Measurements from ENCODE around the gene HOXC5.

Gene HOXC5

GRCh38 chr12:54005853-54006558 is 26.8 kb upstream of the HOXC5 start:
- in situ Hi-C loops (cut with HindIII; ENCODE audit: low sequenced_read_pairs) = loop anchor here (25.0 kb wide), 1 partner anchor 206 kb away; no protein-coding TSS in a partner anchor

GRCh38 chr12:54006559-54007220 is 26.2 kb upstream of the HOXC5 start:
- in situ Hi-C loops (cut with HindIII; ENCODE audit: low sequenced_read_pairs) = loop anchor here (25.0 kb wide), 1 partner anchor 206 kb away; no protein-coding TSS in a partner anchor

DNA sequence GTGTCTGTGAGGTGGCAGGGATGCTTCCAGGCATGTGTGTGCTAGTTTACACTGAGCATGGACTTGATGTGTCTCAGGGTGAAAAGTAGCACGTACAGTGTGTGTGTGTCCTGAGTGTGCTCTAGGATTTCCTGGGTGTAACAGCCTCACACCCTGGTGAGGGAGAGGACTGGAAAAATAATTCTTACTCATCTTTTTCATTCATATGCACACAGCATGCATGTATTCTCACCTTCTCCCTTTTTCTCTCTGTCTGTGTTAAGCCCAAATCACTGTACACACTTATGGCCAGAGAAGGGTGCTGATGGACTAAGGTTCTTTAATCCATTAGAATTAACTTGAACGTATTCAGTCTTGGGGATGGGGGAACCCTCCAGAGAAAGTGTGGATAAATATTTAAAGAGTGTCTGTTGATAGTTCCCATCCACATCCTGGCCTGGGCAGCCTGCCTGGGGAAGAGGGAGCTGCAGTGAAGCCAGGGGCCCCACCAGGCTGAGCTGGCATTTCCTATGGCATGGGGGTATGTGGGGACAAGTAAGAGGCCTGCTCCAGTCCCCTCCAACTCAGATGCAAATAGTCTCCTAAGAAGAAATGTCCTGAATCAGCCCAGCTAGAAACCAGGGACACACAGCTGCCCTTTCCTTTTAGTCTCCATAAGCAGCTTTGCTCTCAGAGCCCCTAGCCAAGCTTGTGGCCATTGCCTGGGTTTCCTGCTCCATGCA is 25.2 kb upstream of the HOXC5 start:
- in situ Hi-C loops (cut with HindIII; ENCODE audit: low sequenced_read_pairs) = loop anchor here (25.0 kb wide), 1 partner anchor 205 kb away; no protein-coding TSS in a partner anchor

- in situ Hi-C loops (cut with HindIII; ENCODE audit: low sequenced_read_pairs) = loop anchor here (25.0 kb wide), 1 partner anchor 204 kb away; no protein-coding TSS in a partner anchor
Measured at GRCh38 chr12:54008260-54008552, 24.6 kb upstream of the HOXC5 start.

DNA sequence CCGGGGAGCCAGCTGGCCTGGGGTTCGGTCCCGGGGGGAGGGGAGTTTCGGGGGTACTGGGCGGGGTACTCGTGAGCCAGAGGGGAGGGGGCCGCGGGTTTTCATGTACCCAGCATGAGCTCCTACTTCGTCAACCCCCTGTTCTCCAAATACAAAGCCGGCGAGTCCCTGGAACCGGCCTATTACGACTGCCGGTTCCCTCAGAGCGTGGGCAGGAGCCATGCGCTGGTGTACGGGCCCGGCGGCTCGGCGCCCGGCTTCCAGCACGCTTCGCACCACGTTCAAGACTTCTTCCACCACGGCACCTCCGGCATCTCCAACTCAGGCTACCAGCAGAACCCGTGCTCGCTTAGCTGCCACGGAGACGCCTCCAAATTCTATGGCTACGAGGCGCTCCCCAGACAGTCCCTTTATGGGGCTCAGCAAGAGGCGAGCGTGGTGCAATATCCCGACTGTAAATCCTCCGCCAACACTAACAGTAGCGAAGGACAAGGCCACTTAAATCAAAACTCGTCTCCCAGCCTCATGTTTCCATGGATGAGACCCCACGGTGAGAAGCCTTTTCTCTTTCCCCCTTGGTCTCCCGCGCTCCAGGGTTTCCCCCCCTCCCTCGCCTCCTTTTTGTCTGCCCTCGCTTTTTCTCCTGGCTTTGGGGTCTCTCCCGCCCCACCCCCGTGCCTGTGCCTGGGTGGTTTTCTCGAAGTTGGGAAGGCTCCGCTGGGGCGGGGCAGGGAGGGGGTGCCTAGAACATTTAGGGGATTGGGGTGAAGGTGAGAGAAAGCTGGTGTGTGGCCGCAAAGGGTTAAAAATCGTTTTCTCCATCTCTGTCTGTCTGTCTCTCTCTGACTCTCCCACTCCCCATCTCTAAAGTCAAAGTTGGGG is 23.4 kb upstream of the HOXC5 start:
- in situ Hi-C loops (cut with HindIII; ENCODE audit: low sequenced_read_pairs) = loop anchor here (25.0 kb wide), 1 partner anchor 203 kb away; no protein-coding TSS in a partner anchor

DNA sequence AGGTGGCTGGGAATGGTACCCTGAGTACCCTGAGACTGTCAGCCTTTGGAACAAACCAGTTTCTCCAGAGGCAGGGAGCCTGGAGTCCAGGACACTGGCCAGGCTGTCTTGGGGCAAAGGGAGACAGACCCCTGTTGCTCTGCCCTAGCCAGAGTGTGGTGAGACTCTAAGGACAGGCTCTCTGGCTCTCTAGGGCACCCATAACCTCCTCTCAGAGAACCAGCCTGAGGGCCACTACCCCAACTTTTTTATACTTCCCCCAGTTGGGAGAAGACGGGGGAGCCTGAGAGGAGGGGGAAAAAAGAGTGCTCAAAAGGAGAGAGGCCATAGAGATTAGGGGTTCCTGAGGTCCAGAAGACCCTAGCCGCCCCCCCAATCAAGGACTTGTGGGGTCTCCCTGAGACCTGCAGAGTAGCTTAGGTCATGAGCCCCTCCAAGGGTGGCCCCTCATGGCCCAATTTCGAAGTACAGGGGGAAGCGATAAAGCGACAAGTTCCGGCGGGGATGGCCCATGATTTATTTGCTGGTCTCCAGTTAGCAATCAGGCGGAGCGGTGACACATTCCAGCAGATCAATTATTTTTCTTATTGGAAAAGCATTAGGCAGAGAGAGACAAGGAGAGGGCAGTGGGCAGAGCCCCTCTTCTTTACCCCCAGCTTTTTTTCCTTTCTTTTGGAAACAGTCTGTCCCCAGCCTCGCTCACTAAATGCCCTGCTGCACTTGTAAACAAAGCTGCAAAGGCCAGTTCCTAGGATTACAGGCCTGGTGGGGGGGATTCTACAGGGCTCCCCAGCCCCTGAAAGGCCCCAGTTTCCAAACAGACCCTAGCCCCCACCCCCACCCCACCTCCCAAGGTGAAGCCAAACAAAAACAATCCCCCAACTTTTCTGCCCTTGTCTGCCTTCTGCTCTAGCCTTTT is 22.5 kb upstream of the HOXC5 start:
- in situ Hi-C loops (cut with HindIII; ENCODE audit: low sequenced_read_pairs) = loop anchor here (25.0 kb wide), 1 partner anchor 202 kb away; no protein-coding TSS in a partner anchor

- in situ Hi-C loops (cut with HindIII; ENCODE audit: low sequenced_read_pairs) = loop anchor here (25.0 kb wide), 1 partner anchor 201 kb away; no protein-coding TSS in a partner anchor
Measured at GRCh38 chr12:54010972-54011664, 21.7 kb upstream of the HOXC5 start.

DNA sequence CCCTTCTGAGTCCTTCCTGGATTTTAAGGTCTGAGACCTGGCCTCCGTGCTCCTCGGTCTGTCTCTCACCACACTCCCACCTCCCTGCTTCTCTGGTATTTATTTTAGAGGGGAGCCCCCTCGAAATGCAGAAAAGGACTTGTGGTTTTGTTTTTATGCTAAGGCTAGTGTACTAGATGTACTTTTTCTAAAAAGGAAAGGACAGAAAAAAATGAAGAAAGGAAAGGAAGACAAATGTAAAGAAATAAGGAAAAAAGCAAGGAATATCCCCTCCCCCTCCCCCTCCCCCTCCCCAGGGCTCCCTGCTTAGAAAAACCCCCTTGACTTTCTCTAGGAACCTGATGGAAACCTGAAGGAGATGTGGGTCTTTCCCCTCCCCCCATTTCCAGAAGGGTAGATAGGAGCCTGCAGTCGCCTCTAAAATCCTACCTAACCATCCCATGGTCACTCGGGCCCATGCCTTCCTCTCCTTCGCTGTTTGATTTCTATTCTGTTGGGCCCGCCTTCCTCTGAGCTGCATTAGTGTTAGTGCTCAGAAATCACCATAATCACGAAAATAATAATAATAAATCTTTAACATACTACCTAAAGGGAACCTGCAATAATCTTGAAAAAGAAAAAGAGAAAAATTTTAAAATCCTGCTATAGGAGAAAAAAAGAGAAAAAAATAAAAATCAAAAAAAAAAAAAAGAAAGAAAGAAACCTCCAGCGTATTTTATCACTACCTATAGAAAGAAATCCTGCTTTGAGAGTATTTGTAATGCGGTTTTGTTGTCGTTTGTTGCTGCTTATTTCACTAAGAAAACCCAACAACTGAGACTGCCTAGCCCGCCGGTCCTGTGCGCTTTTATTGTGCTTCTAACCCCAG is 21.0 kb upstream of the HOXC5 start:
- in situ Hi-C loops (cut with HindIII; ENCODE audit: low sequenced_read_pairs) = loop anchor here (25.0 kb wide), 1 partner anchor 200 kb away; no protein-coding TSS in a partner anchor

- in situ Hi-C loops (cut with HindIII; ENCODE audit: low sequenced_read_pairs) = loop anchor here (25.0 kb wide), 1 partner anchor 199 kb away; no protein-coding TSS in a partner anchor
Measured at GRCh38 chr12:54012631-54013409, 20.0 kb upstream of the HOXC5 start.

- in situ Hi-C loops (cut with HindIII; ENCODE audit: low sequenced_read_pairs) = loop anchor here (25.0 kb wide), 1 partner anchor 198 kb away; no protein-coding TSS in a partner anchor
Measured at GRCh38 chr12:54014377-54015017, 18.4 kb upstream of the HOXC5 start.

- in situ Hi-C loops (cut with HindIII; ENCODE audit: low sequenced_read_pairs) = loop anchor here (25.0 kb wide), 1 partner anchor 197 kb away; no protein-coding TSS in a partner anchor
Measured at GRCh38 chr12:54015018-54015931, 17.6 kb upstream of the HOXC5 start.

GRCh38 chr12:54016051-54016450 is 16.8 kb upstream of the HOXC5 start:
- in situ Hi-C loops (cut with HindIII; ENCODE audit: low sequenced_read_pairs) = loop anchor here (25.0 kb wide), 1 partner anchor 196 kb away; no protein-coding TSS in a partner anchor

DNA sequence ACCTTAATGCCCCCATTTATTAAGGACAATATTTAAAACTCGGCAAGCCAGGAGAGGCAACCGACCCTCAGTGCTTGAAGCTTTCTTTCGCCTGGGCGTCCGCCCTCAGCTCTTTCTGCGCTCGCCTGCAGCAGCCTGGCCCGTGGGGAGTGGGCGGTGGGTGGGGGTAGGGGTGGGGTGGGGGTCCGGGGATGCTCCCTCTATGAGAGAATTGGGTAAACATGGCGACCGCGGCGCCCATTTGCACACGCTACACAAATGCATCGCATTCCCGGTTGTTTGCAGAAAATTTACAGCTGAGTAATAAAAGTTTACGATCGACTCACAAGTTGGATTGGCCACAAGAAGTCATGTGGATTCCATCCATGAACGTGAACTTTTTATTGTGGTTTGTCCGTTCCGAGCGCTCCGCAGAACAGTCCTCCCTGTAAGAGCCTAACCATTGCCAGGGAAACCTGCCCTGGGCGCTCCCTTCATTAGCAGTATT is 16.3 kb upstream of the HOXC5 start:
- in situ Hi-C loops (cut with HindIII; ENCODE audit: low sequenced_read_pairs) = loop anchor here (25.0 kb wide), 1 partner anchor 196 kb away; no protein-coding TSS in a partner anchor

DNA sequence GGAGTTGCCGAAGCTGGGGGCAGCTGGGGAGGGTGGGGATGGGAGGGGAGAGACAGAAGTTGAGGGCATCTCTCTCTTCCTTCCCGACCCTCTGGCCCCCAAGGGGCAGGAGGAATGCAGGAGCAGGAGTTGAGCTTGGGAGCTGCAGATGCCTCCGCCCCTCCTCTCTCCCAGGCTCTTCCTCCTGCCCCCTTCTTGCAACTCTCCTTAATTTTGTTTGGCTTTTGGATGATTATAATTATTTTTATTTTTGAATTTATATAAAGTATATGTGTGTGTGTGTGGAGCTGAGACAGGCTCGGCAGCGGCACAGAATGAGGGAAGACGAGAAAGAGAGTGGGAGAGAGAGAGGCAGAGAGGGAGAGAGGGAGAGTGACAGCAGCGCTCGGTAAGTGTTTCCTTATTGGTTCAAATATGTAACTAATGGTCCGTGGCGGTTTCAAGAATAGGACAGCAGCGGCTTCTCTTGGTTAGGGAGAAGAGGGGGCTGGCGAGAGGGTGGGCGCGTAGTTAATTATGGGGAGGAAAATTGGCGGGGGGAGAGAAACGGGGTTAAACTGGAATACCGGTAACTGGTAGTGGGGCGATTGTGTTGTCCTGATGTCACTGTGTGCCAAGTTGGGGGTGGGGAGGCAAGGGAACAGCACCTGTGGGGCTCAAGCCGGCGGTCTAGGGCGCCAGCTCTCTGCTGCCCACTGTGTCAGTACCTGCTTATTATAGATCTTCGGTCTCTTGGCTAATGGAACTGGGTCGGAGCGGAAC is 15.6 kb upstream of the HOXC5 start:
- in situ Hi-C loops (cut with HindIII; ENCODE audit: low sequenced_read_pairs) = loop anchor here (25.0 kb wide), 1 partner anchor 195 kb away; no protein-coding TSS in a partner anchor
